HCT116 (cell line): Measurements from ENCODE around the gene NF1. TPM values are rescaled to one million over a fixed set of nuclear protein-coding genes. Genes with fewer than 3 reads are reported as not detected.

ENCODE experiments used
- ATAC-seq: fragments of 200-7000 bp; cut with Tn5 transposase; 2 replicates; pipeline ENCODE4 v1.9.1; 2020; ENCODE audit warnings: mild to moderate bottlenecking, moderate library complexity
- BruUV-seq: library from RNA; stranded (reverse); fragments of 400-500 nt; replicated peaks from 2 replicates; lab custom pipeline; 2021; lab: Mats Ljungman, UMichigan
- CTCF ChIA-PET: fragments of 300-600 bp; sonication (Branson Sonifier 250); formaldehyde crosslinking; loops from one replicate; lab custom pipeline; 2021; ENCODE audit warnings: antibody characterized with exemption; lab: Charles Lee
- POLR2A ChIA-PET: fragments of 300-600, 350-600 bp; sonication (Branson Sonifier 250); formaldehyde crosslinking; loops from one replicate; lab custom pipeline; 2021; ENCODE audit warnings: antibody characterized with exemption; lab: Charles Lee
- RAD21 ChIA-PET, 2 experiments: fragments of 300-600 bp; sonication (Branson Sonifier 250); formaldehyde crosslinking; loops; one replicate each; lab custom pipeline; 2023; ENCODE audit warnings: low total read pairs in 2 of 2; ENCODE audit not compliant: uncharacterized antibody in 2 of 2, unreplicated experiment in 2 of 2, low non-redundant PET in 1 of 2; lab: Charles Lee
- DNase-seq: peaks from one replicate; pipeline ENCODE4 v3.0.0-alpha.2; 2010; ENCODE audit warnings: low read depth, low spot score
- H2AFZ ChIP-seq: fragments of 200-600 bp; shearing (Covaris generic), sonication (generic); 2 replicates; pipeline ENCODE4 v1.6.1; 2017; ENCODE audit warnings: low read depth, mixed run types, mixed read lengths, antibody characterized with exemption, low read length; ENCODE audit not compliant: poor library complexity, severe bottlenecking
- H3K27ac ChIP-seq: 2 replicates; pipeline ENCODE4 v1.5.1; 2012; ENCODE audit warnings: low read depth, low read length
- H3K27me3 ChIP-seq: fragments of 200-600 bp; sonication (generic); 2 replicates; pipeline ENCODE4 v1.6.1; 2016; ENCODE audit warnings: mixed run types, low read length, mixed read lengths; ENCODE audit not compliant: insufficient read depth
- H3K36me3 ChIP-seq, 2 experiments: fragments of 200-500 bp in 1 of 2; fragments of 200-600 bp in 1 of 2; sonication (Bioruptor generic) in 1 of 2; sonication (generic) in 1 of 2; 2 replicates each; pipeline versions ENCODE4 v1.5.1 to v1.6.1; 2014 to 2016; ENCODE audit warnings: low read length in 2 of 2, inconsistent platforms in 1 of 2, mixed read lengths in 1 of 2, mixed run types in 1 of 2; ENCODE audit not compliant: insufficient read depth in 2 of 2, control insufficient read depth in 1 of 2
- H3K4me1 ChIP-seq, 2 experiments: fragments of 200-600 bp in 1 of 2; sonication (generic) in 1 of 2; 2 replicates each; pipeline versions ENCODE4 v1.5.1 to v1.6.1; 2012 to 2017; ENCODE audit warnings: low read length in 2 of 2, inconsistent platforms in 1 of 2, mild to moderate bottlenecking in 1 of 2, mixed read lengths in 1 of 2, mixed run types in 1 of 2, moderate library complexity in 1 of 2; ENCODE audit not compliant: insufficient read depth in 2 of 2, control insufficient read depth in 1 of 2
- H3K4me2 ChIP-seq: fragments of 200-600 bp; sonication (generic); 2 replicates; pipeline ENCODE4 v1.6.1; 2017; ENCODE audit warnings: mixed run types, low read length, mixed read lengths
- H3K4me3 ChIP-seq, 2 experiments: fragments of 200-600 bp in 1 of 2; sonication (generic) in 1 of 2; replicated peaks in 1 of 2; 2 replicates each; pipeline ENCODE4 v1.5.1; 2011 to 2016; ENCODE audit warnings: low read length in 2 of 2, control low read depth in 1 of 2, low read depth in 1 of 2, mild to moderate bottlenecking in 1 of 2, mixed read lengths in 1 of 2, mixed run types in 1 of 2
- H3K79me2 ChIP-seq: fragments of 200-600 bp; sonication (generic); 2 replicates; pipeline ENCODE4 v1.6.1; 2017; ENCODE audit warnings: mild to moderate bottlenecking, mixed run types, low read length, moderate library complexity, mixed read lengths; ENCODE audit not compliant: insufficient read depth
- H3K9ac ChIP-seq: fragments of 200-600 bp; sonication (generic); 2 replicates; pipeline ENCODE4 v1.6.1; 2016; ENCODE audit warnings: low read length, mixed read lengths
- H3K9me2 ChIP-seq: fragments of 200-600 bp; sonication (generic), shearing (Covaris generic); 2 replicates; pipeline ENCODE4 v1.6.1; 2017; ENCODE audit warnings: mixed run types, mild to moderate bottlenecking, moderate library complexity; ENCODE audit not compliant: insufficient read depth
- H3K9me3 ChIP-seq, 2 experiments: fragments of 200-500 bp in 1 of 2; fragments of 200-600 bp in 1 of 2; sonication (Bioruptor generic) in 1 of 2; sonication (generic) in 1 of 2; 2 replicates each; pipeline ENCODE4 v1.6.1; 2014 to 2017; ENCODE audit warnings: low read length in 2 of 2, mixed read lengths in 2 of 2, inconsistent platforms in 1 of 2, low read depth in 1 of 2, mild to moderate bottlenecking in 1 of 2, mixed run types in 1 of 2, moderate library complexity in 1 of 2; ENCODE audit not compliant: control insufficient read depth in 1 of 2, insufficient read depth in 1 of 2
- H4K20me1 ChIP-seq: fragments of 200-600 bp; sonication (generic), shearing (Covaris generic); 2 replicates; pipeline ENCODE4 v1.6.1; 2017; ENCODE audit warnings: mixed run types, mild to moderate bottlenecking, moderate library complexity; ENCODE audit not compliant: insufficient read depth
- CTCF ChIP-seq, 3 experiments: fragments of 200-600 bp in 1 of 3; sonication (generic) in 1 of 3; IDR thresholded peaks in 2 of 3; conservative IDR thresholded peaks in 1 of 3; 2 replicates each; pipeline ENCODE4 v1.5.1; 2012 to 2017; ENCODE audit warnings: low read depth in 2 of 3, low read length in 2 of 3, antibody characterized with exemption in 1 of 3, borderline replicate concordance in 1 of 3, control low read depth in 1 of 3, mild to moderate bottlenecking in 1 of 3, mixed read lengths in 1 of 3, mixed run types in 1 of 3, moderate library complexity in 1 of 3; ENCODE audit not compliant: insufficient read depth in 1 of 3
- EGR1 ChIP-seq: IDR thresholded peaks from 2 replicates; pipeline ENCODE4 v1.6.1; 2012; ENCODE audit warnings: low read depth
- ELF1 ChIP-seq: IDR thresholded peaks from 2 replicates; pipeline ENCODE4 v1.6.1; 2012; ENCODE audit warnings: low read depth, borderline replicate concordance
- EZH2 ChIP-seq: fragments of 200-600 bp; sonication (generic); IDR thresholded peaks from 2 replicates; pipeline ENCODE4 v1.6.1; 2017; ENCODE audit warnings: antibody characterized with exemption, mixed run types
- FOSL1 ChIP-seq: IDR thresholded peaks from 2 replicates; pipeline ENCODE4 v1.6.1; 2012; ENCODE audit warnings: low read depth
- JUND ChIP-seq: IDR thresholded peaks from 2 replicates; pipeline ENCODE4 v1.6.1; 2012
- POLR2A ChIP-seq: IDR thresholded peaks from 2 replicates; pipeline ENCODE4 v1.7.0; 2011; ENCODE audit warnings: borderline replicate concordance; ENCODE audit not compliant: insufficient read depth, insufficient read length; ENCODE audit errors: extremely low read depth
- POLR2AphosphoS5 ChIP-seq: IDR thresholded peaks from 2 replicates; pipeline ENCODE4 v1.6.1; 2011; ENCODE audit warnings: mild to moderate bottlenecking, low read depth, low read length, moderate library complexity
- RAD21 ChIP-seq: IDR thresholded peaks from 2 replicates; pipeline ENCODE4 v1.6.1; 2012; ENCODE audit warnings: low read depth, mild to moderate bottlenecking
- SIN3A ChIP-seq: IDR thresholded peaks from 2 replicates; pipeline ENCODE4 v1.6.1; 2012; ENCODE audit warnings: low read depth
- SP1 ChIP-seq: IDR thresholded peaks from 2 replicates; pipeline ENCODE4 v1.6.1; 2012; ENCODE audit warnings: low read depth
- SRF ChIP-seq: IDR thresholded peaks from 2 replicates; pipeline ENCODE4 v1.6.1; 2012; ENCODE audit warnings: low read depth
- YY1 ChIP-seq: IDR thresholded peaks from 2 replicates; pipeline ENCODE4 v1.6.1; 2011; ENCODE audit warnings: low read length, low read depth, moderate library complexity, mild to moderate bottlenecking; ENCODE audit not compliant: insufficient replicate concordance; ENCODE audit errors: extremely low read depth
- ZBTB33 ChIP-seq: IDR thresholded peaks from 2 replicates; pipeline ENCODE4 v1.6.1; 2011; ENCODE audit warnings: mild to moderate bottlenecking, low read length, moderate library complexity; ENCODE audit not compliant: insufficient replicate concordance; ENCODE audit errors: extremely low read depth
- ZFX ChIP-seq: fragments of 450-650 bp; IDR thresholded peaks from 2 replicates; pipeline ENCODE4 v1.6.1; 2017
- intact Hi-C: fragments of 100-400 bp; cut with micrococcal nuclease; formaldehyde crosslinking; loops from 2 replicates; pipeline ENCODE4 v1.10.0; 2022
- total RNA-seq: library from RNA; stranded (reverse); gene quantifications from one replicate; pipeline ENCODE4 v1.2.1, GENCODE V29; 2021; ENCODE audit not compliant: unreplicated experiment

The NF1 gene
- total RNA-seq, 1 experiment from 2014 or later: 20.8 TPM

- ATAC-seq: no peak
- Histone ChIP-seq H3K27ac (no peak overlapping the region), H3K79me2 (no peaks in the 10 kb centered on the region), H3K9me2 (no peaks in the 10 kb centered on the region), H3K36me3 (no peaks in the 10 kb centered on the region), H3K4me2 (no peak overlapping the region), H2AFZ (no peak overlapping the region), H3K4me3 (no peak overlapping the region), H4K20me1 (no peaks in the 10 kb centered on the region), H3K4me1 (peaks cover 6 to 19% of the 10 kb centered on the region in 2 experiments; a peak in 3 of 4 replicates), H3K9ac (no peak overlapping the region), H3K27me3 (no peaks in the 10 kb centered on the region), H3K9me3 (no peaks in the 10 kb centered on the region)
- CTCF ChIA-PET: no interaction called here
- TF ChIP-seq SP1 (no peak), SIN3A (no peak), YY1 (no peak), SRF (no peak), EGR1 (no peak), FOSL1 (no peak), EZH2 (no peak), ZBTB33 (no peak), RAD21 (no peak), POLR2AphosphoS5 (no peak), ZFX (no peak), CTCF (IDR thresholded peaks at IDR 0.05 in 2 of 3, conservative IDR thresholded peaks at IDR 0.05 in 1 of 3; ENCODE audit: borderline replicate concordance in 1 of 3, insufficient read depth in 1 of 3, low read depth in 2 of 3, low read length in 2 of 3) (no peak), ELF1 (no peak), JUND (no peak), POLR2A (no peak)
- POLR2A ChIA-PET: no interaction called here
- RAD21 ChIA-PET: no interaction called here
- intact Hi-C loops: no loop called here
- DNase-seq: no peak
- BruUV-seq: no TSS peak
Measured at GRCh38 chr17:31048142-31048541, 46.6 kb upstream of the NF1 start.
